Measurements from ENCODE around the gene ABCG2.

DNA sequence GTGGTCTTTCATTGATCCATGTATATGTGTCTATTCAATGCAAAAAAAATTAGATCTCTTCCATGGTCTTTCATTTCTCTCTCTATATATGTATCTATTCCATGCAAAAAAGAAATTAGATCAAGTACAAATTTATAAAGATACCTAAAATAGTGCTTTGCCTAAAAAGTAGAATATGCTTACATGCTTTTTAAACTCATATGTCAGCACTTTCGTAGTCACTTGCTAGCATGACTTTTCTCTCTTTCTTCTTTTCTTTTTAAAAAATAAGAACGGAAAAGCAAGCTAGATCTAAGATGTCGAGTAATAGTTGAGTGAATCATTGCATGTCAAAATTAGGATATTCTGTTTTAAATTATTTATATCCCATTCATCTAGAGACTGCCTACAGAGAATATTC is 100.1 kb downstream of the ABCG2 start:
- no peak for TF ChIP-seq CTBP1 (IDR thresholded peaks at IDR 0.05; ENCODE audit: borderline replicate concordance)
- no peak for TF ChIP-seq FOXM1 (IDR thresholded peaks at IDR 0.05; ENCODE audit: borderline replicate concordance)
- TF ChIP-seq FOXK2 (IDR thresholded peaks at IDR 0.05), result no peak
- TF ChIP-seq LEF1 (IDR thresholded peaks at IDR 0.05; ENCODE audit: borderline replicate concordance), result no peak
- TF ChIP-seq FOXA1 (IDR thresholded peaks at IDR 0.05), result no peak
- no peak for TF ChIP-seq L3MBTL2 (conservative IDR thresholded peaks at IDR 0.05)
- no peak for TF ChIP-seq ELF4 (IDR thresholded peaks at IDR 0.05)
- TF ChIP-seq SUZ12 (IDR thresholded peaks at IDR 0.05), result no peak
- no peak for TF ChIP-seq BHLHE40 (IDR thresholded peaks at IDR 0.05; ENCODE audit: borderline replicate concordance)
- TF ChIP-seq NFRKB (IDR thresholded peaks at IDR 0.05), result no peak
- TF ChIP-seq ARNT (IDR thresholded peaks at IDR 0.05), result no peak
- no peak for TF ChIP-seq SP1 (IDR thresholded peaks at IDR 0.05)
- TF ChIP-seq TARDBP (IDR thresholded peaks at IDR 0.05), result no peak

All from HEK293T (cell line).